ENCODE results near the gene RTN4RL1.

DNA sequence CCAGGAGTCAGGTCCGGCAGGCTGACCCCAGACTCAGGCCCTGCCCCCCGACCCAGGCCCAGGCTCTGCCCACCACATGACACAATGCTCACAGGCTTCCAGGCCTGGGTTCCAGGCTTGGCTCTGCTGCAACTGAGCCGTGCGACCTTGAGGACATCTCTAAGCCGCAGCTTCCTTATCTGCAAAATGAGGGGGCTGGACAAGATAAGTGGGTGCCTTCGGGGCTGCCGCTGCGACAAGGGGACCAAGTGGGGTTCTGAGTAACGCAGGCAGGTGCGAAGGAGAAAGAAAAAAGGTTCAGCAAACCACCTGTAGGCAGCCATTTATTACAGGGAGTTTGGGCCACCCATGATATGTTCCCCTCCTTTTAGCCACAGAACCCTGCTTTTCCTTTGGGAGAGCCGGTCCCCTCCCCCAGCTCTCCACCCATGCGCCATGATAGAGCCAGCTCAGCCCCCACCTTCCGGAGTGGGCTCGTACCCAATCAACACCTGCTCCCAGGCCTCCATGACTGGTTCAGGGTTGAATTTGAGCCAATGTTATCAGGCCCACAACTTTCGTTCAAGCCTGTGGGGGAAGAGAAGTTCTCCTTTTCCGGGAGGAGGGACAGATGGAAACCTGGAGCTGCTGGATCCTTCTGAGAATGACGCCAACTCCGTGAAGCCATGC lies 38.2 kb downstream of the RTN4RL1 start:
- TF ChIP-seq ZNF883 (CRISPR knock-in tag; IDR thresholded peaks at IDR 0.05; ENCODE audit: not compliant biosample characterization) (no peak), POLR2AphosphoS5 (IDR thresholded peaks at IDR 0.05; ENCODE audit: low read depth, low read length) (no peak), RFX3 (CRISPR knock-in tag; IDR thresholded peaks at IDR 0.05) (no peak), MED1 (CRISPR knock-in tag; IDR thresholded peaks at IDR 0.05) (no peak), NAIF1 (CRISPR knock-in tag; IDR thresholded peaks at IDR 0.05; ENCODE audit: borderline replicate concordance) (no peak), HOXA3 (CRISPR knock-in tag; IDR thresholded peaks at IDR 0.05) (no peak), FOXO1 (CRISPR knock-in tag; IDR thresholded peaks at IDR 0.05) (no peak), HIVEP1 (CRISPR knock-in tag; IDR thresholded peaks at IDR 0.05) (no peak), FOSL1 (CRISPR knock-in tag; IDR thresholded peaks at IDR 0.05; ENCODE audit: borderline replicate concordance) (no peak), ZNF207 (IDR thresholded peaks at IDR 0.05; ENCODE audit: borderline replicate concordance) (no peak)
- TF ChIP-seq, protein P1, sequence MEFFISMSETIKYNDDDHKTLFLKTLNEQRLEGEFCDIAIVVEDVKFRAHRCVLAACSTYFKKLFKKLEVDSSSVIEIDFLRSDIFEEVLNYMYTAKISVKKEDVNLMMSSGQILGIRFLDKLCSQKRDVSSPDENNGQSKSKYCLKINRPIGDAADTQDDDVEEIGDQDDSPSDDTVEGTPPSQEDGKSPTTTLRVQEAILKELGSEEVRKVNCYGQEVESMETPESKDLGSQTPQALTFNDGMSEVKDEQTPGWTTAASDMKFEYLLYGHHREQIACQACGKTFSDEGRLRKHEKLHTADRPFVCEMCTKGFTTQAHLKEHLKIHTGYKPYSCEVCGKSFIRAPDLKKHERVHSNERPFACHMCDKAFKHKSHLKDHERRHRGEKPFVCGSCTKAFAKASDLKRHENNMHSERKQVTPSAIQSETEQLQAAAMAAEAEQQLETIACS (CRISPR knock-in tag; IDR thresholded peaks at IDR 0.05) = no peak
- TF ChIP-seq, protein P2, sequence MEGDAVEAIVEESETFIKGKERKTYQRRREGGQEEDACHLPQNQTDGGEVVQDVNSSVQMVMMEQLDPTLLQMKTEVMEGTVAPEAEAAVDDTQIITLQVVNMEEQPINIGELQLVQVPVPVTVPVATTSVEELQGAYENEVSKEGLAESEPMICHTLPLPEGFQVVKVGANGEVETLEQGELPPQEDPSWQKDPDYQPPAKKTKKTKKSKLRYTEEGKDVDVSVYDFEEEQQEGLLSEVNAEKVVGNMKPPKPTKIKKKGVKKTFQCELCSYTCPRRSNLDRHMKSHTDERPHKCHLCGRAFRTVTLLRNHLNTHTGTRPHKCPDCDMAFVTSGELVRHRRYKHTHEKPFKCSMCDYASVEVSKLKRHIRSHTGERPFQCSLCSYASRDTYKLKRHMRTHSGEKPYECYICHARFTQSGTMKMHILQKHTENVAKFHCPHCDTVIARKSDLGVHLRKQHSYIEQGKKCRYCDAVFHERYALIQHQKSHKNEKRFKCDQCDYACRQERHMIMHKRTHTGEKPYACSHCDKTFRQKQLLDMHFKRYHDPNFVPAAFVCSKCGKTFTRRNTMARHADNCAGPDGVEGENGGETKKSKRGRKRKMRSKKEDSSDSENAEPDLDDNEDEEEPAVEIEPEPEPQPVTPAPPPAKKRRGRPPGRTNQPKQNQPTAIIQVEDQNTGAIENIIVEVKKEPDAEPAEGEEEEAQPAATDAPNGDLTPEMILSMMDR (CRISPR knock-in tag; IDR thresholded peaks at IDR 0.05) = no peak
- TF ChIP-seq, protein P3, sequence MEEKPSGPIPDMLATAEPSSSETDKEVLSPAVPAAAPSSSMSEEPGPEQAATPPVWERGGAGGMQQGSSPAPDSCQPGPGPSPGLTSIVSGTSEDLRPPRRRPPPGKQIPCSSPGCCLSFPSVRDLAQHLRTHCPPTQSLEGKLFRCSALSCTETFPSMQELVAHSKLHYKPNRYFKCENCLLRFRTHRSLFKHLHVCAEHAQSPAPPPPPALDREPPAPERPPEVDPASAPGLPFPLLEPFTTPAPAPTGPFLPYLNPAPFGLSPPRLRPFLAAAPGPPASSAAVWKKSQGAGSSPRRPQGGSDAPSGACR (CRISPR knock-in tag; IDR thresholded peaks at IDR 0.05) = no peak
- TF ChIP-seq, protein P4, sequence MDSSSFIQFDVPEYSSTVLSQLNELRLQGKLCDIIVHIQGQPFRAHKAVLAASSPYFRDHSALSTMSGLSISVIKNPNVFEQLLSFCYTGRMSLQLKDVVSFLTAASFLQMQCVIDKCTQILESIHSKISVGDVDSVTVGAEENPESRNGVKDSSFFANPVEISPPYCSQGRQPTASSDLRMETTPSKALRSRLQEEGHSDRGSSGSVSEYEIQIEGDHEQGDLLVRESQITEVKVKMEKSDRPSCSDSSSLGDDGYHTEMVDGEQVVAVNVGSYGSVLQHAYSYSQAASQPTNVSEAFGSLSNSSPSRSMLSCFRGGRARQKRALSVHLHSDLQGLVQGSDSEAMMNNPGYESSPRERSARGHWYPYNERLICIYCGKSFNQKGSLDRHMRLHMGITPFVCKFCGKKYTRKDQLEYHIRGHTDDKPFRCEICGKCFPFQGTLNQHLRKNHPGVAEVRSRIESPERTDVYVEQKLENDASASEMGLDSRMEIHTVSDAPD (CRISPR knock-in tag; IDR thresholded peaks at IDR 0.05) = no peak

Measured in HepG2 (cell line).